ENCODE data around the gene TYR.
"Not testable (repeated sequence)": the region's sequence is repeated elsewhere in the genome, so short reads cannot be mapped to it uniquely, and the experiment has no call there.

The TYR gene

GRCh38 chr11:89272540-89273088 lies 94.9 kb downstream of the TYR start:
- not testable (repeated sequence) for DNase-seq (ENCODE audit: low read depth in 2 of 2)

- DNase-seq (ENCODE audit: low read depth in 2 of 2) = not testable (repeated sequence)
These were observed 95.5 kb downstream of the TYR start for GRCh38 chr11:89273220-89273619.

- DNase-seq (ENCODE audit: low read depth in 2 of 2) = no peak
These were observed 98.3 kb downstream of the TYR start for GRCh38 chr11:89275966-89276365.

GRCh38 chr11:89279176-89279575 lies 101.5 kb downstream of the TYR start:
- DNase-seq (ENCODE audit: low read depth in 2 of 2) = no peak

- DNase-seq (ENCODE audit: low read depth in 2 of 2) = not testable (repeated sequence)
These were observed 103.5 kb downstream of the TYR start for GRCh38 chr11:89281032-89281677.

DNA sequence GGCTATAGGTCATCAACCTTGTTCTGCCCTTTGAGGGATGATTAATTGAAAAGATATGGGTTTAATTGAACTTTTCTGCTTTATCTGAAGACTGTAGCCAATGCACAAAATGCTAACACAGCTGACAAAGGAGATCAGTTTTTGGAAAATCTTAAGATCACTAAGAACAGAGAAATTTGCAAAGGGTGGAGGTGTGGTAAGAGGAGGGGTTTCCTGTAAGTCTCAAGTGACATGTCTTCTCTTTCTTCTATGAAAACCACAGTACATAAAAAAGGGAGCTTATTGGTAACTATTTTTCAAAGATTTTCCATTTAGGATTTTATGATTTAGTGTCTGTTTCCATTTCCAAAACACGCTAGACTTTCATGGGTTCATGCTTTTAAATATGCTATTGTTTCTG lies 108.9 kb downstream of the TYR start:
- not testable (repeated sequence) for DNase-seq (ENCODE audit: low read depth in 2 of 2)

DNA sequence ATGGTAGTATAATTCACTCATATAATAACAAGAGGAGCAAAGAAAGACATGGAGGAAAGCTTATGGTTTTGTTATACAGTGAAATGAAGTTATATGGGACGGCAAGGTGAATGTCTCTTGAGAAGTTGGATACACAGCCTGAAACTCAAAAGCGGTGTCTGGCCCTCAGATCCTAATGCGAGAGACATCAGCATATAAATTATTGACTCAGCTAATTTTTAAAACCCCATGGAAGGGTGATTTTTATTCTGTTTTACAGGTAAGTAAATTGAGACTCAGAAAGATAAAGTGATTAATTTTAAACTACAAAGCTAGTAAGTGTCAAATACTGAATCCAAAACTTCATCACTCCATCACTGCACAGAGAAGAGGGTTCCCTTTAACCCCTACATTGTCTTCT lies 110.3 kb downstream of the TYR start:
- DNase-seq (ENCODE audit: low read depth in 2 of 2) = not testable (repeated sequence)

GRCh38 chr11:89293965-89294679 lies 116.4 kb downstream of the TYR start:
- DNase-seq (ENCODE audit: low read depth in 2 of 2) = peak in 1 of 2 experiments; percentile 5

DNA sequence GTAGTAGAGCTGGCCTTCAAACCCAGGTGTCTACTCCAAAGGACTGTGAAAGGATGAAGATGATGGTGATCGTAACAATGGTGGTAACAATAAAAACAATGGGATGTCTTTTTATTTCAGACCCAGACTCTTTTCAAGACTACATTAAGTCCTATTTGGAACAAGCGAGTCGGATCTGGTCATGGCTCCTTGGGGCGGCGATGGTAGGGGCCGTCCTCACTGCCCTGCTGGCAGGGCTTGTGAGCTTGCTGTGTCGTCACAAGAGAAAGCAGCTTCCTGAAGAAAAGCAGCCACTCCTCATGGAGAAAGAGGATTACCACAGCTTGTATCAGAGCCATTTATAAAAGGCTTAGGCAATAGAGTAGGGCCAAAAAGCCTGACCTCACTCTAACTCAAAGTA lies 117.3 kb downstream of the TYR start:
- not testable (repeated sequence) for DNase-seq (ENCODE audit: low read depth in 2 of 2)

DNA sequence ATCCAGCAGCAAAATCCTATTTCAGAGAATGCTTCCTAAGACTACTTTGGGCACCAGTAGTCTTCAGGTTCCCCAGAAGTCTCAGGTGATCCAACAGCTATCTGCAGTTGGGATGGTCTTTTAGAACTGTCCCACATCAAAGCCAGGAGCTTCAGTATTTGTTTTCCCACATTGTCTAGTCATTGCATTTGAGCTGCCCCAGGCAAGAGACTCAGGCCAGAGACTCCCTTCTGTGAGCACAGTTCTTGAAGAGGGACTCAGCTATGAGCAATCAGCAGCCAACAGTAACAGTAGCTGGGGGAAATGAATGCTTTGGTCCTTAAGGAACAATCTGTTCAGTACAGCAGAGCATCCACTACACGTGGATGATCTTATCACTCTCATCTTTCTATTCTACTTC lies 125.4 kb downstream of the TYR start:
- not testable (repeated sequence) for DNase-seq (ENCODE audit: low read depth in 2 of 2)

DNA sequence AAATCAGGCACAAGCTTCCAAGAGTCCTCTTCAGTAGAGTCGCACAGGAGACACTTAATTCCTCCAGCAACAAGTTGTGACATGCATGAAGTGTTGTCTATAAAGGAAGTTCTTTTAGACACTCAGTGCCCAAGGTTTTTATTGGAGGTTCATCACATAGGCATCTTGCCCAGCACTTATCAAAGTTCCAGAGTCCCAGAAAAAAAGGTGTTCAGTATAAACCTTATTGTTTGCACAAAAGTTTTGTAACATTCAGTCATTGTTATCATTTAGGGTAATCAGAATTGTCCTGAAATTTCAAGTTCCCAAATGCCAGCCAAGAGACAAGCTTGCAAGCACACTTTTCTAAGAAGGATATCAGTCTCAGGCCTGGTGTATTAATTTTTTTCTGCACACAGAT lies 130.6 kb downstream of the TYR start:
- not testable (repeated sequence) for DNase-seq (ENCODE audit: low read depth in 2 of 2)

DNA sequence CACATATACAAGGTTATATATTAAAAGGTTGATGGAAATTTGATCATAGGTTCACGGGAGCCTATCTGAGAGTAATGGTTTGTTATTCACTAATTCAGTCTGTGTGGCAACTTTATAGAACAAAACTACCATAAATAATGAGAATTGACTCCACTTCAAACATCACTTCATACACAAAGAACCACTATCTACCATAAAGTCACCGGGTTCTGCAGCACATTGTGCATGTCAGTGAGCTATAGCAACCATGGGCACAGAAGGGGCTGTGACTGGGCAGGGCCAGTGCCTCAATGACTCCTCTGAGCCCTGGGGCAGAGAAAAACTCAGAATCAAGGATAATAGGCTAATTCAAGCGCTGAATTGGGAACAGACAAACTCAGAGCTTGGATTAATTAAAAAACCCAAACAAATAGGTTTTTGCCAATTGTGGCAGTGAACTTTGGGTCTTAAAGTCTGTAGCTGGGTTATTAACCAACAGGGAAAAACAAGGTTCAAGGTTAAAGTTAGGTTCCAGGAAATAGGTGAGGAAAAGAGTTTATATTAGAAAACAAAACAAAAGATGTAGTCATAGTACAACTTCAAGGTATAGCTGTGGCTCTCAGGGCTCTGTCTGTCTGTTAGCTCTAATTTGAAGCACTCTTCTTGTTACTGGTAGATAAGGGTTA lies 131.8 kb downstream of the TYR start:
- not testable (repeated sequence) for DNase-seq (ENCODE audit: low read depth in 2 of 2)

DNA sequence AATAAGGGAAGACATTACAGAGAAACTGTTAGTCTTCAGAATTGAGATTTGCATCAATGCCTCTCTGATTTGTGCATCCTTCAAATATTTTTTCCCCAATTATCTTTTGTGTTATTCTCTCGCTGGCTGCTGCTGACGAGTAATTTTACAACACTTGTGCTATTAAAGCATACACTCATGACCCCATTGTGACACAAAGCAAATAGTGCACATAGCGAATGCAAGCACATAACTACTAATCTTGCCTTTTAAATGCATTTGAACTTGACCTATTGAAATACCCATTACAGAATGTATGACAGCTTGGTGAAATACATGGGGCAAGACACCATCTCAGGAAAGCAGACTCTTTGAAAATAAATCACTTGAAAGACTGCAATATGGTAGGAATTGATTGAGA lies 132.9 kb downstream of the TYR start:
- not testable (repeated sequence) for DNase-seq (ENCODE audit: low read depth in 2 of 2)

GRCh38 chr11:89321401-89321800 lies 143.7 kb downstream of the TYR start:
- DNase-seq (ENCODE audit: low read depth in 2 of 2) = no peak

GRCh38 chr11:89327885-89328284 lies 150.2 kb downstream of the TYR start:
- DNase-seq (ENCODE audit: low read depth in 2 of 2) = no peak

DNA sequence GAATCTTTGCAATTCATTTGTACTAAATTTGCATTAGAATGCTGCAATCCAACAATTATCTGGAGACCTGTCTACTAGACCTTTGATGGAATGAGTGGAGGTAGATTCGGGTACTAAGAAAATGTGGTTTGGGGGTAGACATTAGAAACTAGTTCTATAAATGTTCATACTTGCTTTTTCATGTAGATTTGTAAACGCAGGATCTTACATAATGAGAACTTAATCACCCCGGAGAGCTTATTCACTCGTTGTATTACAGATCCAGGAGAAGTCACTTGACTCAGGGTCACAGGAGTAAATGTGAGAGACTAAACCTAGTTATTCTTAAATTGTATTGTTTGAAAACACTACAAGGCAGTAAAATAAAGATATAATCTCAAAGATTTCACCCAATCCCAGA lies 154.3 kb downstream of the TYR start:
- DNase-seq (ENCODE audit: low read depth in 2 of 2) = not testable (repeated sequence)

DNA sequence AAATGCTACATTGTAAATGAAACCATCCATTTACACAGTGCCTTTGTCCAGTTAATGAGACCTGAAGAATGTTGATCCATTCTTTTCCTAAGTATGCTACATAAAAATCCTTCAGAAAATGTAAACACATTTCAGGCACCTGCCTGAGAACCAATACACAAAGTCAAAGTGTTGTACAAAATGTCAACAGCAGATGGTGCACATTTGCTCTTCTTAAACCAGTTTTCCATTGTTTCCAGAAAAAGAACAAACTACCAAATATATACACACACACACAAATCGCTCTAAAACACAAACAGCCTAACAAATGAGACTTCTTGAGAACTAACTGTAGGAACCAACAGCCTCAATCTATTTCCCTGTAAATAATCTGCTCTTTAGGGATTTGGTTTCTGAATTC lies 156.0 kb downstream of the TYR start:
- peak in 1 of 2 experiments; percentile 4 for DNase-seq (ENCODE audit: low read depth in 2 of 2)

DNA sequence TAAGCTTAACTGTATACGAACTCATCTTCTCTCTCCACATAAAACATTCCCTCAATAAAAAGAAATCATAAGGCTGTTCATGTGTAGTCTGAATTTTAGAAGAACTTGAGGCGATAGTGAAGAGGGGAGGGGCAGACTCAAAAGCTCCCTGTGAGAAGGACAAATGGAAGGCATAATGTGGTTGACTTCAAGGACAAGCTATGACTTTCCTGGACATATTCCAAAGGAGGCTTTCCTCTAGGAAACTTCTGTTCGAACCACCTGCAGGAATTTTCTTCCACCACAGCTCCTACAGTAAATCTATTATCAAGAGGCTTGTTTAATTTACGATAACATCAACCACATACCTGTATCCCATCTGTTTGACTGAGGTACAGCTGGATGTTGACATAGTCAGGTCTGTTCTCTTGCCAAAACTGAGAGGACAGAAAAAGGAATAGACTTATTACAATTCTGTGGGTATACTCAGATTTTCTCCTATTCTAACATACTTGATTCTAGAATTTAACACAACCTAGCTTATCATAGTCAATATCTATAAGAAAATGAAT lies 159.5 kb downstream of the TYR start:
- DNase-seq (ENCODE audit: low read depth in 2 of 2) = not testable (repeated sequence)

DNA sequence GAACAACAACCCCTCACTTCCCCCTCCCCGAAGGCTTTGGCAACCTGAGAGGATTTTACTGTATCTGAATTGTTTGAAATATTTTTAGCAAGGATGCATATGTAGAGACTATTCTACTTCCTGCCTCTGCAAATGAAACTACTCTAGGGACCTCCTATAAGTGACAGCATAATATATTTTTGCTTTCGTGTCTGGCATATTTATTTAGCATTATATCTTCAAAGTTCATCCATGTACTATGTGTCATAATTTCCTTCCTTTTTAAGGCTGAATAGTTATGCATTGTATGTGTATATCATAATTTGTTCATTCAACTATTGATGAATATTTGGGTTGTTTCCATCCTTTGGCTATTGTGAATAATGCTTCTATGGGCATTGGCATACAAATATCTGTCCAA lies 160.4 kb downstream of the TYR start:
- DNase-seq (ENCODE audit: low read depth in 2 of 2) = not testable (repeated sequence)

DNA sequence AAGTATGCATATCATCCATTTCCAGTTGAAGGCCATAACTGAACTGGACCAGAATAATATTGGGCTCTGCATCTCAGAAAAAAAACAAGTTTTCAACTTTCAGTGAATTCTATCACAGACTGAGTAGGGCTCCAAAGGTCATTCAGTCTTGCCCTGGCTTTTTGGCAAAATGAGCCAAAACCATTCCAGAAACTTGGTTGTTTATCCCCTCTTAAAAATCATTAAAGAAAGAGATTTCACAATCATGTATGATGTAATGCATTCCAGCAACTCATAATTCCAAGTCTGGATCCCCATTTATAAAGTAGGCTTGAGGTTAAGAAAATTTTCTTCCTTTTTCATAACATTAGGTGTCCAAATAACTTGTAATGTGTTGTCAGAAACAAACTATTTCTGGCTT lies 162.8 kb downstream of the TYR start:
- peak; percentile 28 to 40 for DNase-seq (ENCODE audit: low read depth in 2 of 2)

DNA sequence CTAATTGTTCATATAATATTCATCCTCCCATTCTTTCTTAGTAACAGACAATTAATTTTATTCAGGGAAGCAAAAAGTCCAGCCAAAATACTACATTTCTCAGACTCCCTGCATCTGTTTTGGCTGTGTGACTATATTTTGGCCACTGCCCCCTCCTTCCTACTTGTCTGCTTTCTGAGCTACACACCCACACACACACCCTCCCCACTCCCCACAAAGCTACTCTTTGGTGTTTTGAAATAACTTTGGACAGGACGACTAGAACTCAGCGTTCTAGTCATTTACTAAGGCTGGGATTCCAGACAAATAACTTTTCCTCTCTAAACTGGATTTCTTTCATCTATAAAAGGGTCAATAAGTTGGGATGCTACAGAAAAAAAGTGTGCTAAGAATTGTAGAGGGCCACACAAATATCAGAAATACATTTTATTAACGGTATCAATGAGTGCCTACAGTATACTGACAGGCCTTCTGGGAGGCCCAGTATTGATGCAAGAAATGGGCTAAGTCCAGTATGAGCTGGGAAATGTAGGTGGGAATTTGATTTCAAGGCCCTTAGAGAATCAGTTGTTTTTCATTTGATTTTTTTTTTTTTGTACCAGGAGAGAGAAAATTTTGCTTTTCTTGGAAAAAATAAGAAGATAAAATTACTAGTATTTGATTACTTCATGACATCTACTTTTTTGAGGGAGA lies 165.4 kb downstream of the TYR start:
- DNase-seq (ENCODE audit: low read depth in 2 of 2) = not testable (repeated sequence)
